ENCODE measurements around the gene HIKESHI.

- no peak for TF ChIP-seq CTCF (IDR thresholded peaks at IDR 0.05)
- no peak for TF ChIP-seq ZFX (IDR thresholded peaks at IDR 0.05; ENCODE audit: borderline replicate concordance)
Measured at GRCh38 chr11:86390487-86390886, 88.4 kb downstream of the HIKESHI start.

Data from 22Rv1 (cell line).